ENCODE measurements around the gene CAPZA1.
"Not testable (repeated sequence)": the region's sequence is repeated elsewhere in the genome, so short reads cannot be mapped to it uniquely, and the experiment has no call there.

Gene CAPZA1

DNA sequence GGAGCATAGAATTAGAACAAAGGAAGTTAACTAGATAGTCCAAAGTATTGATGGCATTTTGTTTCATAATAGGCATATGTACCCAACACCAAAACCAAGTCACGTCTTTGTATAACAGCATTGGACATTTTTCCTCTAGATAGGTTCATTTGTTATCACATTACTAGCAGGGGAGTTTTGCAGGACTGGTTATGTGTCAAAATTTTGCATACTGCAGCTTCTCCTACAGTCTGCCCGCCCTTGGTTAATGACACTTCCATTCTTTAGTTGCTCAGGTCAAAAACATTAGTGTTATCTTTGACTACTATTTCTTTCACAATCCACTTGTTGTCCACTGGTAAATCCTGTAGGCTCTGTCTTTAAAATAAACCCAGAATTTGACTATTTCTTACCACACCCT, 8.9 kb downstream of the CAPZA1 start:
- DNase-seq = no peak

DNA sequence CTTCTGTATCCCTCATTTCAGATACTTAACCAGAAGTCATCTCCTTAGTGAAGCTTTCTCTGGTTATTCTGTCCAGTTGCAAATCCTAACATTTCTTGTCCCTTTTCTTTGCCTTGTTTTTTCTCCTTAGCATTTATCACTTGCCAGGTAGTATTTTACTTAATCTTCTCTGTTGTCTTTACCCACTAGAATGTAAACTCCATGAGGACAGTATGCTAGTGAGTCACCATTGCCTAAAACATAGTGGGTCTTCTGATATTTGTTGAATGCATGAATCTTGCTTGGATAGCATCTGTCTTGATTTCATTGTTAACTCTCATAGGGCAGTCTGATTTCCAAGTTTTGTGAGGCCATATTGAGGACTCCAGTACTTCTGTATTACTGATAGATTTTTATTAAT, 9.6 kb downstream of the CAPZA1 start:
- no peak for DNase-seq

DNA sequence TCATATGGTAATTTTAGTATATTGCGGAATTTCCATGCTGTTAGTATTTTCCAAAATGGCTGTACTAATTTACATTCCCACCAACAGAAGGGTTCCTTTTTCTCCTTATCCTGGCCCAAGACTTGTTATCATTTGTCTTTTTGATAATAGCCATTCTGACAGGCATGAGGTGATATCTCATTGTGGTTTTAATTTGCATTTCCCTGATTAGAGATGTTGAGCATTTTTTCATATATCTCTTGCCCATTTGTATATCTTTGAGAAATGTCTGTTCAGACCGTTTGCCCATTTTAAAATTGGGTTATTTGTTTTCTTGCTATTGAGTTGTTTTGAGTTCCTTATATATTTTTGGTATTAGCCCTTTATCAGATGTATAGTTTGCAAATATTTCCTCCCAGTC, 14.0 kb downstream of the CAPZA1 start:
- no peak for DNase-seq

DNA sequence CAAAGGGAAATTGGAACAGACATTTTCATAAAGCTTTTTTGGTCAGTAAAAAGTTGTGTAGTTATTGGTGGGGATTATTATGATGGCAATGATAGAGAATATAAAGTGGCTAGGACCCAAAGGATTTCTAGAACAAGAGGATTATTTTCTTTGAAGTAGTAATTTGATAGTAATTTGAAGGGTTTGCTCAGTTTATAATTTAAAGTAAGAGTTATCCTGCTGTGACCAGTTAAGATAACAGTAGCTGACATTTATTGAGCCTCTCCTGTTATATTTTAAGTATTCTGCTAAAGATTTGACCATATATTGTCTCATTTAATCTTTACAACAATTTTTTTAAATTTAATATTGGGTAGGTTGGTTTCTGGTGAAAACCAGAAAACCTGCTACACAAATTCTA, 14.7 kb downstream of the CAPZA1 start:
- DNase-seq = no peak

DNA sequence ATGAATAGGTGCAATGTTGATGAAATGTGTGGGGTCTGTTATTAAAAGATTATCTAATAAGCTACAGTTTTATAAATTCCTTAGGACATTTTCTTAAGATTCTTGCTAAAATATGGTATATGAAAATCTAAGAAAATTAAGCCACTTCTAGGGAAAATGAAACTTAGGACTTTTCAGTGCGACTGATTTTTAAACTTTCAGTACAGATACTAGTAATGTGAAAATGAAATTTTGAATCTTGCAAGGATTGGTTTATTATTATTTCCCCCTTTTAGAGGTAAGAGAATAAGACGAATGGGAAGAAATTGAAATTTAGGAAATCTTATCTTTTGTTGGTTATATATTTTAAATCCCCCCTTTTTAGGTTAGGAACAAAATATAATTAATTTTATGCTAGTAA, 16.4 kb downstream of the CAPZA1 start:
- no peak for DNase-seq

DNA sequence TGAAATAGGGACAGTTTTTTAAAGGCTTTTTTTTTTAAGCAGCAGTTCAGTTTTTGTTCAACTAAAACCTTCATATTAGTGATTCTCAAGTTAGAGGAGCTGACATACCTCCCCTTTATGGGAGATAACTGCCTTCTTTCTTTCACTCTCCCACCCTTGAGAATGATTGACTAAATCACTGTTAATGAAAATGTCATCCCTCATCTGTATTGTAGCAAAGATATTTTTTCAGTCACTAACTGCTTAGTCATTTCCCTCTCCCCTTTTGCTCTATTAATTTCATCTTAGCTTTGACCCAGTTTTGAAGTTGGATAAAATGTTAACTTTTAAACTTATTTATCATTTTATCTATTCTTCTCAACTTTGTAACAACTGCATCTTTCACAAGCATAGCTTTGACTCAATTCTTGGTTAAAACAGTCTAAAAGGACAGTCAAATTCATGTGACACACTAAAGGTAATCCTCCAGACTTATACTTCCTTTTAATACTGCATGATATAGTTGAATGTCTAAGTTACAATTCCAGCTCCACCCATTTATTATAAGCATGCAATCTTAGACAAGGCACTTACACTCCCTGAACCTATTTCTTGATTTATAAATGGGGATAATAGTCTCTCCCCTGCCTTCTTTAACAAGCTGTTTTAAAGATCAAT, 17.1 kb downstream of the CAPZA1 start:
- no peak for DNase-seq

DNA sequence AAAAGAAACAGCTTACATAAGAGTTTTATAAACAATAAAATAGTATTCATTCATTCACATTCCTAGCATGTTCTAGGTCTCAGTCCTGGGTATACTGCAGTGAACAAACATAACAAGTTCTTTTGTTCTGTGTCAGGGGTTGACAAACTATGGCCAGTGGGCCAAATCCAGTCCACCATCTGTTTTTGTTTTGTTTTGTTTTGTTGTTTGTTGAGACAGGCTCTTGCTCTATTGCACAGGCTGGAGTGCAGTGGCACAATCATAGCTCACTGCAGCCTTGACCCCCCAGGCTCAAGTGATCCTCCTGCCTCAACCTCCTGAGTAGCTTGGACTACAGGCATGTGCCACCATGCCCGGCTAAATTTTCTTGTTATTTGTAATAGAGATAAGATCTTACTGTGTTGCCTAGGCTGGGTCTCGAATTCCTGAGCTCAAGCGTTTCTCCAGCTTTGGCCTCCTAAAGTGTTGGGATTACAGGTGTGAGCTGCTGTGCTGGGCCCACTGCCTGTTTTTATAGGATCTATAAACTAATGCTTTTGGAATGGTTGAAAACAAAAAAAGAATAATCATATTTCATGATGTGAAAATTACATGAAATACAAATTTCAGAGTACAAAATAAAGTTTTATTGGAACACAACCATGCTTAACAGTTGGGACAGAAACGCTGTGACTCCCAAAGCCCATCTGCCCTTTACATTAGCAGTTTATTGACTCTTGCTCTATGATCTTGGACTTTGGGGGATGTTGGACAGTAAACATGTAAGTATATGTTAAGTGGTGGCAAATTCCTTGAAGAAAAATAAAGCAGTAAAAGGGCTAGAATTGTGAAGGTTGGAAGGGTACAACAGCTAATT, 17.9 kb downstream of the CAPZA1 start:
- DNase-seq = no peak

DNA sequence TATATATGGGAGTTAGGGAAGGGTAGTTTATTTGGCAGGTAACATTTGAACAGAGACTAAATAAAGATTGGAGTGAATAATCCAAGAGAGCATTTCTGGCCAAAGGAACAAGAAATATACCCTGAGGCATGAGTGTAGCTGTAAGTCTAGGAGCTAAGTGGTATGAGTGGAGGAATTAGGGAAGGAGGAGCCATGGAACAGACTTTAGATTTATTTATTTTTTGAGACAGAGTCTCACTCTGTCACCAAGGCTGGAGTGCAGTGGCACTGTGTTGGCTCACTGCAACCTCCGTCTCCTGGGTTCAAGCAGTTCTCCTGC, 18.4 kb downstream of the CAPZA1 start:
- no peak for DNase-seq

DNA sequence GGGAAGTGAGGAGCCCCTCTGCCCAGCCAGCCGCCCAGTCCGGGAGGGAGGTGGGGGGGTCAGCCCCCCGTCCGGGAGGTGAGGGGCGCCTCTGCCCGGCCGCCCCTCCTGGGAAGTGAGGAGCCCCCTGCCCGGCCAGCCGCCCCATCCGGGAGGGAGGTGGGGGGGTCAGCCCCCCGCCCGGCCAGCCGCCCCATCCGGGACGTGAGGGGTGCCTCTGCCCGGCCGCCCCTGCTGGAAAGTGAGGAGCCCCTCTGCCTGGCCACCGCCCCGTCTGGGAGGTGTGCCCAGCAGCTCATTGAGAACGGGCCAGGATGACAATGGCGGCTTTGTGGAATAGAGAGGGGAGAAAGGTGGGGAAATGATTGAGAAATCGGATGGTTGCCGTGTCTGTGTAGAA, 20.8 kb downstream of the CAPZA1 start:
- not testable (repeated sequence) for DNase-seq

DNA sequence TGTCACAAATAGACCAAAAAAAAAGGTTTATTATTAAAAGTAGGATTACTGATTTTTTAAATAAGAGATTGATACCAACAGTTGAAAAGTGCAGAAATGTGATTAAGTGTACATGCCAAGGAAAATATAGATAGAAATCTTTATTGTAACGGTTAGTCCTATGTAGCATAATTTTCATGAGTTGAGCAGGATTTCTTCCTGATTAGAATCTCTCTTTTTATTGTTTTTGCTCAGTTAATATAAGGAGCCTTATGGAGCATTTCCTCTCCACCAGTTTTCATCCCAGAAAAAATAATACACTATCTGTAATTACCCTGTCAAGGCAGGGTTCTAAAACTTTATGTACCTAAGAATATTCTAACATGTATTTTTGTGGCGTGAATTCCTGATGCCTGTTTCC, 23.4 kb downstream of the CAPZA1 start:
- no peak for DNase-seq

DNA sequence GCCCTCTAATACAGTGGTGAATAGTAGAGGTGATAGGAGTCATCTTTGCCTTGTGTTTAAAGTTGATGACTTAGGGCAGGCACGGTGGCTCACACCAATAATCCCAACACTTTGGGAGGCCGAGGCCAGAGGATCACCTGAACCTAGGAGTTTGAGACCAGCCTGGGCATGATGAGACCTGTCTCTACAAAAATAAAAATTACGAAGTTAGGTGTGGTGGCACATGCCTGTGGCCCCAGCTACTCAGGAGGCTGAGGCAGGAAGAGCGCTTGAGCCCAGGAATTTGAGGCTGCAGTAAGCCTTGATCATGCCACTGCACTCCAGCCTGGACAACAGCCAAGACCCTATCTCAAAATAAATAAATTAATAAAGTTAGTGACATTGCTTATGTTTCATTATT, 26.6 kb downstream of the CAPZA1 start:
- no peak for DNase-seq

DNA sequence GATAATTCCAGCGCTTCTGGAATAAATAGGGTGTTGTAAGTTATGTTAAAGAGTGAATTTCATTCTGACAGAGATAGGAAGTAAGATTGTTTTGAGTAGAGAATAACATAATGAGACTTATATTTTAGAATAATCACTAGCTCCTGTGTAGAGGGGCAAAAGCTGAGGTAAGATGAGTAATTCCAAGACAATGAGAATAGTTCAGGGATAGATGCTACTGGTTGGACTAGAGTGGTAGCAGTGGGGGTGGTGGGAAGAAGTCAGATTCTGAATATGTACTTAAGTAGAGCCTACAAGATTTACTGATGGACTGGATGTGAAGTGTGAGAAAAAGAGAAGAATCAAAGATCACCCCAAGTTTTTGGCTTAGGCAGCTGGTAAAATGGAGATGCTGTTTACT, 31.6 kb downstream of the CAPZA1 start:
- DNase-seq = no peak

DNA sequence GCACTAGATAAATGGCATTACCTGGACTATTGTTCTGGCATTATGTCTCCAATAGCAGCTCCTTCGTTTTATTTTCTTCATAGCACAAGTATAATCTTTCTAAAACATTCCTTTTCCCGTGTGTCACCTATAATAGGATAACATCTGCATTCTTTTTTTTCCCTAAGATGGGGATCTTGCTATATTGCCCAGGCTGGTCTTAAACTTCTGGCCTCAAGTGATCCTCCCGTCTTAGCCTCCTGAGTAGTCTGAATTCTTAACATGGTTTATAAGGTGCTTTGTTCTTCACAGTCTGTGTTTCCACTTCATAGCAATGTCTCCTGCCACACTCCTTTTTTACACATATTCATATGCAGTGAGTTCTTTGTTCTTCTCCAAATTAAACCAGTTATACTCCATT, 46.2 kb downstream of the CAPZA1 start:
- no peak for DNase-seq

DNA sequence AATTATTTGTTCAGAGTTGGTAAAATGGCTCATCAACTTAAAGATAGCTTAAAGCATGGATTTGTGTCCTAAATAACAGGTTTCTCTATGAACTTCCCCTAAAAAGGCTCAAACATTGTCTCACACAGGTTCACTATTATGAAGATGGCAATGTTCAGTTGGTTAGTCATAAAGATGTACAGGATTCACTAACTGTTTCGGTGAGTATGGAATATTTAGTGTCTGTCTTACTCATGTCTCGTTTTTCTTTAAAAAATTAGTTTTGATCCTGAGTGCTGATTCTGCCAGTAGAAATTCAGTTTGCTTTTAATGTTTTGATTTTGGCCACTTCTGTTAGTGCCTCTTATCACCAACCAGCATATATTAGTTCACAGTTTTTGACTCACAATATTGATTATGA, 47.3 kb downstream of the CAPZA1 start:
- no peak for DNase-seq

DNA sequence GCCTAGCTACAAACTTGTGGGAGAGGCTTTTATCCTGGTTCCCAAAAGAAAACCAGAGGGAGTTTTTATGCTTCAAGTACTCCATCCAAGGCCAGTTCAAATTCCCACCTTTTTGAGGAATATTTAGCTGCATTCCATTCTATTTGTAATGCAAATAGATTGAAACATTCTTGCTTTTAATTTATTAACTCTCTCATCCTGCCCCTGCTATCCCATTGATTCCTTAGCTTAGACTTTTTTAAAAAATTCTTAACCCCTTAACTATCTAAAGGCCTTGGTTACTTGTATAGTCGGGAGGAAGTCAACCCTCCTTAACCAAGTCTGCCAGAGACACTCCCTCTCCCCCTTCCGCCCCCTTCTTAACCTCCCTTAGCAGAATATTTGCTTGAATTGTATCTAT, 52.4 kb downstream of the CAPZA1 start:
- DNase-seq = no peak

DNA sequence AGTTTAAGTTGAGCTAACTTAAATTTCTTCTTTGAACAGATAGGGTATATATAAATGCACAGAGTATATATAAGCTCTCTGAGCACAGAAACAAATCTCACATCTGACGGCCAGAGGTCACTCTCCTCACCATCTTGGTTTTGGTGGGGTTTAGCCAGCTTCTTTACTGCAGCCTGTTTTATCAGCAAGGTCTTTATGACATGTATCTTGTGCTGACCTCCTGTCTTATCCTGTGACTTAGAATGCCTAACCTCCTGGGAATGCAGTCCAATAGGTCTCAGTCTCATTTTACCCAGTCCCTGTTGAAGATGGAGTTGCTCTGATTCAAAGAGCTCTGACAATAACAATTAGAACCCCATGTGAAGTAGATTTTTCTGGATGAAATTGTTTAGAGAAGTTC, 53.2 kb downstream of the CAPZA1 start:
- DNase-seq = no peak

DNA sequence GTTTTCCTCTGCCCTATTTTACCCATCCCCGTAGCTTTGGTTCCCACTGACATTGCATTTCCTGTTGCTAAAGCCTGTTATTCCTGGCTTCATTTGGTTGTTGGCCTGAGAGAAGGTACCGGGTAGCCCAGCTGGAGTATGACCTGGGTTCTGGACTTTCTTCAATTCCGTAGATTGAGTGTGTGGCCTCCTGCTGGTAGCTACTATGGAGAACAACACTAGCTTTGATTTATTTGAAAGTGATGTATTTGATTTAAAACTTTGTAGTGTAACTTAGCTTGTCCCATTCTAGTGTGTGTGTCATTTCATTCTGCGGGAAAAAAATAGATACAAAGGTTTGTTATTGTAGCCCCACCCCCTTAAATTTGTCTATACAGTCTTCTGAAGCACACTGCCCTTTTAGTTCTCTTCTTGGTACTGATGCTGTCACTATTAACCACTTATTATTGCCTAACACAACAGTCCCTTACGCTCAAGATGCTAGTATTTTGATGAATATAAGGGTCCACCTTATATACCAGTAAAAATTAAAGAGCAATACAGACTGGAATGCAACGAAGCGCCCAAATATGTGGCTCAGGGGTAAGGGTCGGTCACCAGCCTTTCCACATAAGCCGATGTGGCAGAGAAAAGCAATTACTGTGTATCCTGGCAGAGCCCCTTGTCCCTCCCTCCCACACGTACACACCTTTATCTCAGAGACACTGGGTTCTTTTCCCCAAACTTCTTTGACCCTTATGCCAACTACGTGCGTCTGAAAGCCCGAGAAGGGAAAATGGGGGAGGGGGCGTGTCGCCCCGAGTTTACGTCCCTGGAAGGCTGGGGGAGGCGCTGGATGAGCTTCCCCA, 54.2 kb downstream of the CAPZA1 start:
- DNase-seq = peak; percentile 27

DNA sequence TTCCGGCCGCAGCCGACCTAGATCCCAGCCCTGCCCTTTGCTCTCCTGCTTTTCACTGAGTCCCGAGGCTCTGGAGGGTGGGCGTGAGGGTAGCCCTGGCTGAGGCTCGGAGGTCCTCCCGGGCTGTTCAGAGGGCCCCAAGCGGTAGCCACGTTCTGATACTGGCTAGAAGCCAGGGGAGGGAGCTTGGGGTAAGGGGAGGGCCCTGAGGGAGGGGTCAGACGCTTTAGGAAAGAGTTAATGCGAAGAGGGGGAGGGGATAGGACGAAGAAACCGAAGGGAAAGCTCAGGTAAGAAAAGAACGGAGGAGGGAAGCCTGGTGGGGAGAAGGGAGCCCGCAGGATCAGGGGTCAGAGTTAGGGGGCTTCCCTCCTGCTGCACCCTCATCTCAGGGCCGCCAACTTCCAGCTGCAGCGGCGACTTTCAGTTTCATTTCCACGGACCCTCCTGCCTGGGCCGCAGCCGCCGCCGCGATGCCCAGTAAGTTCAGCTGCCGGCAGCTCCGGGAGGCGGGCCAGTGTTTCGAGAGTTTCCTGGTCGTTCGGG, 54.9 kb downstream of the CAPZA1 start, which contains the start of gene MOV10:
TSS of gene MOV10 (plus strand) at position 220 of the 546 bp plus-strand sequence. CDS start at position 474, 254 bp downstream.
- peak; percentile 74 for DNase-seq

DNA sequence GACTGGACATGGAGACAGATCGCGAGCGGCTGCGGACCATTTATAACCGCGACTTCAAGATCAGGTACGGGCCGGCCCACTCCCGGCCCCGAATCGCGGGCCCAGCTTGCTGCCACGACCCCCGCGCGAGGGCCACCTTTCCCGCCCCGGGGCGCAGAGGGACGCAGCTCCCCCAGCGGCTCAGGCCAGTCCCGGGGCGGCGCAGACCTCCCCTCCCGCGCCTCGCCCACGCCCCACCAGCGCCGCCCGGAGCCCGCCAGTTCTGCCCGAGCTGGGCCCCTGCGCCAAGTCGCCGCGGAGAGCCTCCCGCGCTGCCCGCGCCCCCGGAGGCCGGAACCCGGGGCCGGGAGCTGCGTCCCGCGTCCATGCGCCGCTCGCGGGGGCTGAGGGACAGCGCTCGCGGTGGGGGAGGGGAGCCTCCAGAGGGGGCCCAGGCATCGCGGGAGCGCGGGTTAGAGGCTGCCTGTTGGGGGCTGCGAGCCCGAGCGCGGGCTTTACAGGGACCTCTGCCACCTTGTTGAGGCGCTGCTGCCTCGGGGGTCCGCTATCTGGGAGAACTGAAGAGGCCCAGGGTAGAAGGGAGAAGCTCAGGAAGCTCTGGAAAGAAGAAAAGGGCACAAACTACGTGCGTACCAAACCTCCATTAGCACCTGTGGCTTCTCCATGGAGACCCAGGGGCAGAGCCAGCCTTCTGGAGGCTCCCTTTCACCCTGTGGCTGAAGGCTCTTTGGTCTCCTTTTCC, 55.5 kb downstream of the CAPZA1 start:
- DNase-seq = peak; percentile 50

DNA sequence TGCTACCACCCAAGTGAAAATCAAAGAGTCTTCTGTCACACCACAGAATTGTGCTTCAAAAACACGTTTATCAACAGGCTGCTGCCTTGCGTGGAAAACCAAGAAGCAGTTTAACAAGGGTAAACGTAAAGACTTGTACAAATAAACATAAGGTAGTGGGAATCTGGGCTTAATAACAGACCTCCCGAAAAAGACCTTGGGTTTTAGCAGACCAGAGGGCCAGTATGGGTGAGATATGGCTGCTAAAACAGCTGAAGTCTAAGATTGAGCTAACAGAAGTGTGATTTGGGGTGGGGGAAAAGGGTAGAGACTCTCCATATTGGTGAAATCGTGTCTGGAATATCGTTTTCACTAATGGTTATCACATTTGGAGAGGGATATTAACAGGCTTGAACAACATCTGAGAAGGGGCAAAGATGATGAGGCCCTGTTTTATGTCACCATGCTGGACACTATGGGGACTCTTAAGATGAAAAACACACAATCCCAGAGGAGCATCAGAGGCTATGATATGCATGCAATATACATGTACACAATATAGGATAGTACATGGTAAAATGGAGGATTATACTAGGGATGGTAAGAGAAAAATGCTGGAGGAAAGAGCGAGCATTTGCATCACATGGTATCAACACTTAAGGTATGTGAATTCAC, 56.2 kb downstream of the CAPZA1 start:
- DNase-seq = no peak

DNA sequence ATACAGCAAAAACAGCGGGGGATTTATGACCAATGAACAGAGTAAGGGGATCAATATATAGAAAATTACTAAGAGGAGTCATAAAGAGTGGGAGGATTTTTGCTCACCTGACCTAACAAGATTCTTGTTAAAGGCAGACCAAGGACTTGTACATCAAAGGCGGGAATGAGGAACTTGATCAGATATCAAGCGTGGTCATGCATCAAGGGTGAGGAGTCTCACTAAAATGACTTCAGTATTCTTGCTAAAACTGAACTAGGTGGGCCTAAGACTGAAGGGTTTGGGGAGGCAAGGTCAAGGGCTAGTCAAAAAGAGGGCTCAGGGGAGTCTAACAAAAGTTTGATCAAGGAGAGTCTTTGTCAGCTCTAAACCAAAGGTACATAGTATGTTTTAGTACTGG, 56.9 kb downstream of the CAPZA1 start:
- DNase-seq = no peak

DNA sequence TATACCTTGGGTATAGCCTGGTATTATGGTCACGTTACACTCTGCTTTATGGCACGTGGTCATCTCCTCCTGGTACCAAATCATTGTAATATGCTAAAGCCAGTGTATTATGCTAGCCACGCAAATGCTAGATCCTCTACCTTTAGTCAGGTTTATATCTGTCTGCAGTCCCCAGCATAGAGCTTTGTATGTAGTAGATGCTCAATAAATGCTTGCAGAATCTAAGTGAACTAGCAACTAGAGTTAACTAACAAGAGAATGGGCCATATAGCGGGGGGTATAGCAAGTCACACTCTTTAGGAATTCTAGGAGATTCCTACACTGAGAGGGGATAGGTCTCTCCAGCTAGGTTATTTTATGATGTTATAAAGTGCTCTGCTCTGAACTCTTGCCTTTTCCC, 57.9 kb downstream of the CAPZA1 start:
- DNase-seq = no peak

Measured in NCI-H1105 treated with DMSO at 0.1 percent for 48 hours (cell line).